Measurements from ENCODE around the gene APEH. TPM values are rescaled to one million over a fixed set of nuclear protein-coding genes. Genes with fewer than 3 reads are reported as not detected.

APEH gene
- 88.3 and 92.1 TPM in 2 replicates for total RNA-seq

DNA sequence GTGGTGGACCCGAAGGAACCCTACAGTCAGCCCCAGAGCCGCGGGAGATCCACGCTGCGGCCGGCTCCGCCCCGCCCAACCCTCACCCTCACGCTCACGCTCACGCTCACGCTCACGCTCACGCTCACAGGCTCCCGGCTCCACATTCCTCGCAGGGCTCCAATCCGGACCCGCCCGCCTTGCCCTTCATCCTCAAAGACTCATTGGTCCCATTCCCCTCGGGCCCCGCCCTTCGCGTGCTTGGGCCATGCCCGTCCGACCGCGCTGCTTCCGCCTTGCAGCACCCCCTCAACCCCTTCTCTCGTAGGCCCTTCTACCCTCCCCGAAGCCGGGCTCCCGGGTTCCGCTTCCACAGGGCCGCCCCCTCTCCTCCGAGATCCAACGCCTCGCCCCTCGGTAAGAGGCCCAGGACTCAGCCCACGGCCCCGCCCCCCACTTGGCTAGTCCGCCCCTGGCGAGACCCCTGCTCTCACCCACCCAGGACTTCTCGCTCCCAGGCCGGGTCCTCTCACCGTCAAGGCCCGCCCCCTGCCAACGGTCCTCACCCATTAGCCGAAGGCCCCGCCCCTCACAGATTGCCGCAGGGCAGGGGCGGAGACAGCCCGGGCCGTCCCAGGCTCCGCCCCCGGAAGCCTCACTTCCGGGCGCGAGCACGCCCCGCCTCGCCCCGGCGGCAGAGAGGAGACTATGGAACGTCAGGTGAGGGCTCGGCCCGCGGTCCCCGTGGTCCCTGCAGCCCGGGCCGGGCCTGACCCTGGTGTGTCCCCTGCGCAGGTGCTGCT, at the start of gene APEH:
APEH (plus strand) TSS at position 637 of the 782 bp plus-strand sequence; CDS start at position 688, 51 bp downstream.
- peak; percentile 94 to 97 for DNase-seq (ENCODE audit: low read depth in 2 of 2)

DNA sequence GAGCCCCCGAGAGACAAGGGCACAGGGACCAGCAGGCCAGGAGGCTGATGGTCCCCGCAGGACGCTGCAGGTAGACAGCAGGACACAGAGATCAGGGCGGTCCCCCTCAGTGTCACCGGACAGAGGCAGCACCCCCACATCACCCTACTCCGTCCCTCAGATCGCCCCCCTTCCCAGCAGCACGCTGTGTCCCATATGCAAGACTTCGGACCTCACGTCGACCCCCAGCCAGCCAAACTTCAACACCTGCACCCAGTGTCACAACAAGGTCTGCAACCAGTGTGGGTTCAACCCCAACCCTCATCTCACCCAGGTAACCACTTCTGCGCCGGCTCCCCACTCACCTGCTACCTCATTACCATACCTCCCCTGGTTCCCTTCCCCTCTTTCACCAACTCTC, 49.1 kb upstream of the APEH start:
- no peak for DNase-seq (ENCODE audit: low read depth in 2 of 2)

DNA sequence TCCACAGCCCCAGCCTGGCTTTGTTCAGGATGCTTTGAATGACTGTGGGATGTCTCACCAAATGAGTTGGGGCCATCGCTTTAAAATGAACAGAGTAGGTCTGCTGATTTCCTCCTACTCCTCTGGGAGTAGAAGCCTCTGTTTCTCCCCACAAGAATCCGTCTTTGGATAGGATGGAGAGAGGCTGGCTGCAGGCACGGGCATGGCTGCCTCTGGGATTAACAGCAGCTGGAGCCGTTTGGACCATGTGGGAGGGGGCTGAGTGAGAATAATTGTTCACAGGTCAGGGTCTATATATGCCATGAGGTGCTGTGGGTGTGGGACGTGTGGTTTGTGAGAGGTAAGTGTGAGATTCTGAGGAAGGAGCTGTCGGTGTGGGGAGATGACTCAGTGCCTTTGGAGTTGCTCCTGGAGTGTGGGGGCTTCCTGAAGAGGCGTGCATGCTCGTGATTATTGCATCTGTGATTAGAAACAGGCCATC, 48.0 kb upstream of the APEH start:
- DNase-seq (ENCODE audit: low read depth in 2 of 2) = no peak

GRCh38 chr3:49626796-49627195, 47.4 kb upstream of the APEH start:
- DNase-seq (ENCODE audit: low read depth in 2 of 2) = no peak

DNA sequence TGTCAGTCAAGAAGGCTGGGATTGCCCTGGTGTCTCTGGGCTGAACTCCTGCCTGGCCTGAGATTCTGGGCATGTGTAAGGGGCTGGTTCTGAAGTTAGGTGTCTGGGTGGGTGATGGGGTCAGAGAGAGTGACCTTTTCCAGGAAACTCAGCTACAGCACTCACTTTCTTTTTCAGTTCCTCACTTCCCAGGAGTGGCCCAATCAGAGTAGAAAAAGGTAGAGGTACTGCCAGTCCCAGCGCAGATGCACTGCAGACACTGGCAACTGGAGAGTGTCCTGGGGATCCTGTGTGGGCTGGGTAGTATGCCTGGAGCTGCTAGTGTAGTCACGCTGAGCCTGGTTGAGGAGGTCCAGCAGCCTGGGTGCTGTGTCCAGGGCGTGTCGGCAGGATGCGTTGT, 46.5 kb upstream of the APEH start:
- DNase-seq (ENCODE audit: low read depth in 2 of 2) = no peak

DNA sequence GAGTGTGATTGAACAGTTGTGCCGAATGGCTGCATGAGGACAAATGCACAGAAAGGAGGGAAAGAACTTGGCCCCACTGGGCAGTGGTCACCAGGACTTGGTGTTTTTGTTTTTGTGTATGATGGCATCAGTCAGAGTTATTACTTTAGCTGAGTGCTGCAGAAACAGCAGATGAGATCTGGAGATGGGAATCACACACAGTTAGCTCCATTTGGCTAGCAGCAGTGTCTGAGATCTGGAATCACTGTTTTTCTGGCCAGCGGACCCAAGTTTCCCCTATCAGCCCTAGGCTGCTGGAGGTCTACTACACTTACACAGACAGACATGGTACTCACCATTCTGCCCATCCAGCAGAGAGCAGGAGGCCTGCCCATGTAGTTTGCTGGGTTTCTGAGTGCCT, 45.9 kb upstream of the APEH start:
- no peak for DNase-seq (ENCODE audit: low read depth in 2 of 2)

- no peak for DNase-seq (ENCODE audit: low read depth in 2 of 2)
Measured at GRCh38 chr3:49629451-49629850, 44.7 kb upstream of the APEH start.

DNA sequence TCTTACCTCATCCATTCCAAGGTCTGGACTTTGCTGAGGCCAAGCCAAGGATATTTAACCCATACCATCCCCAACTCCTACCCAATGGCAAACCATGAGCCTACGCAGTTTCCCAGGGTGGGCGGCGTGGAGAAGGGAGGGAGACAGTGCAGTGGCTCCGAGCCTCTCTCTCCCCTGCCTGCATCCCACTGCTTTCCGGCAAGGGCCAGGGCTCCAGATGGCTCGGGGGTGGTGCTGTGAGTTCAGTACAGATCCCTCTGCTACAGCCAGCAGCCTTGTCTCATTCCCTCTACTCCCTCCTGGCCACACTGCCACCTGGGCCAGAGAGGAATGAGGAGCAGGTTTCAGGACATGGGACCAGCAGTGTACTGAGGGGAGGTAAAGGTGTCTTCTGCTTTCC, 44.3 kb upstream of the APEH start:
- no peak for DNase-seq (ENCODE audit: low read depth in 2 of 2)

DNA sequence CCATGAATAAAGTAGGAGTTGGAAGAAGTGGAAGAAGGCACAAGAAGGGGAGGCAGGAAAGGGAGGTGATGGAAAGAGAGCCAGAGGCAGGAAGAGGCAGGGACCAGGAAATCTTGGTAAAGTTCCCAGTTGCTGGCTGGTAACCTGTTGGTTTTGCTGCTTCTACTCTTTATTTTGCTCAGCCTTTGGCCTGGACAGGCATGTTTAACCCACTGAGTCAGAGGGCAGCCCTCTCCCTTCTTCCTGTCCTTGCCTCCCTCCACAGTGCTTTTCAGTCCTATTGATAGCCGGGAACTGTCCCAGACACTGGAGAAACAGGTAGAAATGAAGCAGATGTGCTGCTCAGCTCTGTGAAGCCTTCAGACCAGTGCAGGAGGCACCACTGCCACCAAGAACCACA, 43.4 kb upstream of the APEH start:
- no peak for DNase-seq (ENCODE audit: low read depth in 2 of 2)

DNA sequence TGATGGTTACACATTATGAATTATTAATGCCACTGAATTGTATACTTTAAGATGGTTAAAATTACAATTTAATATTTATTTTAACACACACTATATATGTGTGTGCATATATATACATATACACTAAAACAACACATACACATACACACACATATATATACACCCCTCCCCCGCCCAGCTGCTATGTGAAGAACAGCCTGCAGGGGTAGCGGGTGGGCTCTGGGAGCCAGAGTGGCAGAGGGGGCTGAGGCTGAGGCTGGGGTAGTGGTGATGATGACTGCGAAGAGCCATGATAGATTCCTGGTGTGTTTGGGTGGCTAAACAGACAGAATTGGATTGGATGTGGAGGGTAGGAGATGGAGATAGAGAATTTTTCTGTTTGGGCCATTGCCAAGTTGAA, 39.4 kb upstream of the APEH start:
- no peak for DNase-seq (ENCODE audit: low read depth in 2 of 2)

DNA sequence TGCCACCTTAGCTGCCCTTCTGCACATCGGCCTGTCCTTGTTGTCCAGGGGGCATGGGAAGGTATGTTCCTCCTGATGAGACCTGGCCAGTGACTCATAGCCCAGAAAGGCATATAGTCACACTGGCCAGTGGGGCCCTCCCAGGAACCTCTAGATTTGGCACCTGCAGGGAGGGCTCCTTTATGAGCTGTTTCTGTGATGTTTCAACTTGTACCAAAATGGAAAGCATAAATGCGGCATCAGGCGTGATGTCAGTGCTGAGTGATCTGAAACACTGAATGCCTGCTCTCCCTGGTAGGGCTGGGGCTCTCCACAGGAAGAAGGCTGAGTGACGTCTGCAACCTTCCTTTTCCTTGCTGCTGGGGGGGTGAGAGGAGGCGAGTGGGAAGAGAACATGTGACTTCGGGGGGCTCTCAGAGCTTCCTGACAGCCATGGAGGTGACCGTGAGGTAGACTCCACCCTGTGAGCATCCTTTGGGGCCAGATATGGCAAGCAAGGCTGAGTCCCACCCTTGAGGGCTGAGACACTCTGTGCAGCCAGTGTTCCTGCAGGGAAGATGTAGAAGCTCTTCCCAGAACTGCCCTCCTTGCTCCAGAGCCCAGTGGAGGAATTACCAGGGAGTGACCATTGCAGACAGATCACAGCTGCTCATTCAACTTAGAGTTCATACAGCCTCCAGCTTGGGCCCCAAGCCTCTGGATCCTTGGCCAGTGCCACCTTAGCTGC, 37.1 kb upstream of the APEH start:
- DNase-seq (ENCODE audit: low read depth in 2 of 2) = peak in 1 of 2 donors; percentile 14

- no peak for DNase-seq (ENCODE audit: low read depth in 2 of 2)
Measured at GRCh38 chr3:49638445-49638844, 35.7 kb upstream of the APEH start.

DNA sequence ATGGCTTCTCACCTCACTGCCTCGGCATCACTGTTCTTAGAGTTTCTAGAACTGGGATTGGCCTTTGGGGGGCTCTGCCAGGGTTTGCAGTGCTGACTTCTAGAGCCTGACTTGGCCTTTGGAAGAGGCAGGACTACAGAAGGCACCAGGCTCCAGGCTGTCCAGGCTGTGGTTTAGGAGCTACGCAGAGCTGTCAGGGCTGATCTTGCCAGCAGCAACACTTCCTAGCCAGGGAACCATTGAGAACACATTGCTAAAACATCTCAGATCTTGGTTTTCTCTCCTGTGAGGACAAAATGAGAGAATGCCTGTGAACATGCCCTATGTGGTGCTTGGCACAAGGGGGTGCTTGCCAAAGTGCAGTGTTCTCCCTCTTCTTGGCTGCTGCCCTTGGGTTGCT, 34.6 kb upstream of the APEH start:
- DNase-seq (ENCODE audit: low read depth in 2 of 2) = no peak

DNA sequence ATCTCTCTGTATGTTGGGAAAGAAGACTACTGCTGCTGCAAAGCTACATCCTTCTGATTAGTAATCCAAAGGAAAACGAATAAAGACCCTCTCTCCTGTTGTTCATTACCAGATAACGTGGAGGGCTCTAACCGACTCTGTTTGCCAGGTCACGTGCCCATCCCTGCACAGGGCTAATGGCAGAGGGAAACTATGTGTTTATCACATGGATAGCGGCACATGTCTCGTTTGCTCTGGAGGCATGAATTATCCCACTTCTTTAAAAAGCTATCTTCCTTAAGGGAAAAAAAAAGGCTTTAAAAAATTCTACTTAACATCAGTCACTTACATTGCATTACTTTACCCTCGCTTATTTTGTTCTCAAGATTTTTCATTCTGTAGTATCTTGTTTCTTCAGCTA, 32.9 kb upstream of the APEH start:
- no peak for DNase-seq (ENCODE audit: low read depth in 2 of 2)

GRCh38 chr3:49641921-49642707, 32.0 kb upstream of the APEH start:
- no peak for DNase-seq (ENCODE audit: low read depth in 2 of 2)

DNA sequence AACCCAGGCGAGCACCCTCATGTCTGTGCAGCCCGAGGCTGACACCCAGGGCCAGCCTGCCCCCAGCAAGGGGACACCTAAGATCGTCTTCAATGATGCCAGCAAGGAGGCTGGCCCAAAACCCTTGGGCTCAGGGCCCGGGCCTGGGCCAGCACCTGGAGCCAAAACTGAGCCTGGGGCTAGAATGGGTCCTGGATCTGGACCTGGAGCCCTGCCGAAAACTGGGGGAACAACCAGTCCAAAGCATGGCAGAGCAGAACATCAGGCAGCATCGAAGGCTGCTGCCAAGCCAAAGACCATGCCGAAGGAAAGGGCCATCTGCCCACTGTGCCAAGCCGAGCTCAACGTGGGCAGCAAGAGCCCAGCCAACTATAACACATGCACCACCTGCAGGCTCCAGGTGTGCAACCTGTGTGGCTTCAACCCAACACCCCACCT, 31.4 kb upstream of the APEH start:
- DNase-seq (ENCODE audit: low read depth in 2 of 2) = no peak

DNA sequence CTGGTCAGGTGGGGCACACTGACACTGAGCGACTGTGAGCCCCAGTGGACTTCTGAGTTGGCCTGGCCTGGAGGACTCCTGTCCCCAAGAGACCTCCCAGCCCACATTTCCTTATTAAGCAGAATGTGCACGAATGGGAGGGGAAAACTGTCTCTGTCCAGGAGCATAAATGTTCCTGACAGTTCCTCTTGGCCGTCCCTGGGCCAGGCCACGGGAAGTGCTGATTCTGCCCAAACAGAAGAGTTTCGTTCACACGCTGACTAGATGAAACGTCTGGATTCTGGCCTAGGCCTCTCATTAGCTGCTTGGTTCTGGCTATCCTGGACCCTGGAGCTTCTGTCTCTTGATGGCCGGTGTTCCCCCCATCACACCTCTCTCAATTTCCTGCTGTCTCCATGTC, 29.5 kb upstream of the APEH start:
- DNase-seq (ENCODE audit: low read depth in 2 of 2) = no peak

DNA sequence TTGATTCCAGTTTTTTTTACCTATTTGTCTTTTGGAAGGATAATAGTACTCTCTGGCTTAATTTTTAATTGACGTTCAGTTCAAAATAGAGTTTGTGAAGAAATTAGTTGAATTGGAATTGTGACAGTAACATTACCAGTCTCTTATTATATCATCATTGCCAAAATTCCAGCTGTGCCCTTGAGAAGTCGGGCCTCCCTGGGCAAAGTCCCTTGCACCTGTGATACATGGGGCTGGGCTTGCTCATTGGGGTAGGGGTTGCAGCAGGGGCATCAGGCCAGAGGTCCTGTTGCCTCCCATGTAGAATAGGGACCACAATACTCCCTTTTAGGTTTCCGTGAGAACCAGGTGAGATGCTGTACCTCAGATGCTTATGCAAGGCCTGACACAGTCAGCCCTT, 27.9 kb upstream of the APEH start:
- DNase-seq (ENCODE audit: low read depth in 2 of 2) = no peak

GRCh38 chr3:49647741-49648140, 26.4 kb upstream of the APEH start:
- peak in 1 of 2 donors; percentile 16 for DNase-seq (ENCODE audit: low read depth in 2 of 2)

- DNase-seq (ENCODE audit: low read depth in 2 of 2) = no peak
Measured at GRCh38 chr3:49648354-49649019, 25.7 kb upstream of the APEH start.

DNA sequence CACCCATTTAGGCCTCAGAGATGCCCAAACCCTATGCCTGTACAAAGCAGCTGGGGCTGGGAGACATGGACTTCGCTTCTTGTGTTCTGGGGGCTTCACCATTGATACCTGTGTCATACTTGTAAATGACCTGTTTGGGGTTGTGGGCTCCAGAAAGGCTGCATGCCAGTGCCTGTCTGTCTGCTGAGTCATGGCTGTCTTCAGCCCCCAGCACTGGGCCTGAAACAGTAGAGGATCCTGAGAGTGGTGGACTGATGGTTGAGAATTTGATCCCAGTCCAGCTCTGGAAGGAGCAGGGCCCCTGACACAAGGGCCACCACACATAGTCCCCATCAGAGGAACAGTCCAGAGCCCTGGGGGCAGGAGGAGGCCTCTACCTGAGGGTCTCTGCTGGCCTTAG, 24.6 kb upstream of the APEH start:
- no peak for DNase-seq (ENCODE audit: low read depth in 2 of 2)

GRCh38 chr3:49650177-49650576, 24.0 kb upstream of the APEH start:
- no peak for DNase-seq (ENCODE audit: low read depth in 2 of 2)
